AG08395 (cell line): ENCODE results near the gene GOT2.
A peak's percentile ranks its signal among the peaks of the same experiment; 100 is the strongest.
"Not testable (repeated sequence)": the region's sequence is repeated elsewhere in the genome, so short reads cannot be mapped to it uniquely, and the experiment has no call there.

Source experiments
- DNase-seq: peaks from one replicate; pipeline ENCODE4 v3.0.0; 2012; ENCODE audit warnings: mixed read lengths, low spot score

GOT2 gene

DNA sequence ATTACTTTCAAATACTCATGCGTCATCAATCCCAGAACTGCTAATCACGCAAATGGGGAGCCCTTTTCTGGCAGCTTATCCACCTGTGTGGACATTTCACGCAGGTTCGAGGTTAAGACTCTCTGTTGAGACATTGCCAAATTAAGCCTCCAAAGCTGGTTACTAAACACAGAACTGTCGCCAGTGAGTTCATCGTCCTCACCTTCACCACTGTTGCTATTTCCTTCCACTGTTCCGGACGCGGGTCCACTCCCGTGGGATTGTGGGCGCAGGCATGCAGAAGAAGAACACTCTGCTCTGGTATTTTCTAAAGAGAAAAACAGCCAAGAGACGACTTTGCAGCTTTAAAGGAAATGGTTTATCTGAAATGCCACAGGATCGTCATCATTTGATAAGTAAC, 16.1 kb downstream of the GOT2 start:
- no peak for DNase-seq

- DNase-seq: no peak
Measured at GRCh38 chr16:58716468-58716867, 17.6 kb downstream of the GOT2 start.

DNA sequence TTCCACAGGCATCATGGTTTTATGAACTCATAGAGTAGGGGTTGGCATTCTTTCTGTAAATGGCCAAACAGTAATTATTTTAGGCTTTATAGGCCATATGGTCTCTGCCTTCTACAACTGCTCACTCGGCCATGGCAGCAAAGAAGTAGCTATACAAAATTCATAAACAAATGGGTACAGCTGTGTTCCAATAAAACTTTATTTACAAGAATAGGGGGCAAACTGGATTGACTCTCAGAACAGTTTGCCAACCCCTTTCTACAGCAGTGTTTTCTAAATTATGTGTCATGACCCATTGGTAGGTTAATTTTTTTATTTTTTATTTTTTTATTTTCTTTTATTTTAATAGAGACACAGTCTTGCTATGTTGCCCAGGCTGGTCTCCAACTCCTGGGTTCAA, 20.4 kb downstream of the GOT2 start:
- no peak for DNase-seq

DNA sequence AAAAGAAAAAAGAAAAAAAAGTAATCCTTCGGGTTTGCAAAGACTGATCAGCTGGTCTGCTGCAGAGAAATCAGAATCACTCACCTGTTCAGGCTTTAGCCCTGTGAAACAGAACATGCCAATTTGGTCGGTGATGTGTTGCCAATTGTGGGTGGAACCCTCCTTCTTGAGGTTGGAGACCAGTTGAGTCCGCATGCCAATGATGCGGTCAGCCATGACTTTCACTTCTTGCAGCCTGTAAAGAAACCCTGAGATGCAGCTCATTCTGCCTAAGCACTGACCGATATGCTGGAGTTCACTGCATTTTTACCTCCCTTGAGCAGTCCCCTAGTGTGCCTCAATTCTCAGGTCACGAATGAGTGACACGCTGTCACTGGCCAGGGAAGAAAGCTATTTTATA, 24.8 kb downstream of the GOT2 start:
- no peak for DNase-seq

- no peak for DNase-seq
Measured at GRCh38 chr16:58699151-58699550, 35.0 kb downstream of the GOT2 start.

DNA sequence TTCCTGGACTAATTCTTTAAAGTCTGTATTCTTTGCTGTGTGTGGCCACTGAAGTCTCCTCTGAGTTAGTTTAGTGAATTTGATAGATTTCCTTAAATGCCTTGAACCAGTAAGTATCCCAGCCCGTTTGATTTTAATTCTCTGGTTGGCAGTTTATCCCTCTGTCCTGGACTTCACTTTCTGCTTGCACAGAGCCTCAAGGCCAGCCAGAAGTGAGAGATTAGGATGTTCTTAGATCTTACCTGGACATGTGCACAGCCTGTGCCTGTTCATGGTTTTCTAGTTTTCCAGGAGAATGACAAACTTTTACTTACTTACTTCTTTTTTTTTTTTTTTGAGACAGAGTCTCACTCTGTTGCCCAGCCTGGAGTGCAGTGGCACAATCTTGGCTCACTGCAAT, 38.7 kb downstream of the GOT2 start:
- DNase-seq: no peak

DNA sequence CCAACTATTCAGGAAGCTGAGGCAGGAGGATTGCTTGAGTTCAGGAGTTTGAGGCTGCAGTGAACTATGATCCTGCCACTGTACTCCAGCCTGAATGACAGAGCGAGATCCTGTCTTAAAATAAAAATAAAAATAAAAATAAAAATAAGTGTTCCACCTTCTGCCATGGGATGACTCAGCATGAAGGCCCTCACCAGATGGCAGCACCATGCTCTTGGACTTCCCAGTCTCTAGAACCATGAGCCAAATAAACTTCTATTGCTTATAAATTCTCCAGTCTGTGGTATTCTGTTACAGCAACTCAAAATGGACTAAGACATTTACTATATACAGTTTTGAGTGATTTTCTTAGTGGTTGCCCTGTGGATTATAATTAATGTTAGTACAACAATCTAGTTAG, 41.7 kb downstream of the GOT2 start:
- no peak for DNase-seq

GRCh38 chr16:58686985-58687706, 47.0 kb downstream of the GOT2 start:
- not testable (repeated sequence) for DNase-seq

DNA sequence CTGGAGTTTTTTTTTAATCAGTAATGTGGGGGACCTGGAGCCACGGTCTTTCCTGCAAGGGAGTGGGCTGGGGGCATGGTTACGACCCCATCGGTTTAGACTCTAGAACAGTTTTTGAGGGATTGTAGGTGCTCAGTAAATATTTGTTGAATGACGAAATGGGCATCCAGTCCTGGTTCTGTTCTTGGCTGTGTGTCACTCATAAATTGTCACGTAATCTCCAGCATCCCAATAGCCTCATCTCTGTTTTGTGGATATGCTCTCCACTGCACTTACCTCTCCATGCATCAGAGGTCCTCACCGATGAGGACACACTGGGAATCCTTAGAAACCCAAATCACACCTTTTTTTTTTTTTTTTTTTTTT, 49.0 kb downstream of the GOT2 start:
- no peak for DNase-seq

- DNase-seq: peak; percentile 96
Measured at GRCh38 chr16:58684354-58685083, 49.6 kb downstream of the GOT2 start, which contains the start of gene SLC38A7. SLC38A7 (minus strand) TSS chr16:58684770; CDS start chr16:58680126, 4,644 bp downstream.

DNA sequence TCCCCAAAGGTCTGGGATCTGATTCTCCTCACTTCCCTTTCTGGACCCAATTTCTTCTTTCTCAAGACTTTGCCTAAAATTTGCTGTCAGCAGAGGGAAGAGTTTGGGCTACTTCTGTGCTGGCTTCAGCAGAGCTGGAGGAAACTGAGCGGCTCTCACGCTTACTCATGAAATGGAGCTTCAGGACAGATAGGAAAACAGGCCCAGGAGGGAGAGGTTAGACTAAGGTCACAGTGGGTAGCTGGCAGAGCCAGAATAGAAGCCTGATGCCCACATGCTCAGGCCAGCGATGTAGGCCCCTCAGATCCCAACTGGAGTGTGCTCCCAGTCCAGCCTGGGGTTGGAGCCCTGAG, 50.1 kb downstream of the GOT2 start:
- peak; percentile 32 for DNase-seq

GRCh38 chr16:58679763-58680162, 54.4 kb downstream of the GOT2 start:
- no peak for DNase-seq

- peak; percentile 54 for DNase-seq
Measured at GRCh38 chr16:58678716-58679115, 55.4 kb downstream of the GOT2 start.

DNA sequence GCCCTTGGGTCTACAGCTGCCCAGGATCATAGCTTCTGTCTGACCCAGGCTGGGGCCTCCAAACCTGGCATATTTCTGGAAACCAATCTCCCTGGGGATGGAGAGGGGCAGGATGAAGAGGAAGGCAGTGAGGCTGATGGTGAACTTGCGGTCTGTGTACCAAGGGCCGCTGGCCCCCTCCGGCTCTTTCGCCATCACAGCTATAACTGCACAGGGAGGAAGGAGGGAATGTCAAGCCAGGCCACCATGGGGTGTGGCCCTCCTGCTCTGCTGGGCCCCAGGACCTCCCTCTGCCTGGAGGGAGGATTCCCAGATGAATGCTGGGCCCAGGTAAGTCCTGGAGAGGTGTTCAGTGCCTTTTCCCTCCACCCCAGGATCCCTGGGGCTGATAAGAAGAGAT, 55.8 kb downstream of the GOT2 start:
- no peak for DNase-seq

- DNase-seq: no peak
Measured at GRCh38 chr16:58670946-58671583, 63.1 kb downstream of the GOT2 start.

DNA sequence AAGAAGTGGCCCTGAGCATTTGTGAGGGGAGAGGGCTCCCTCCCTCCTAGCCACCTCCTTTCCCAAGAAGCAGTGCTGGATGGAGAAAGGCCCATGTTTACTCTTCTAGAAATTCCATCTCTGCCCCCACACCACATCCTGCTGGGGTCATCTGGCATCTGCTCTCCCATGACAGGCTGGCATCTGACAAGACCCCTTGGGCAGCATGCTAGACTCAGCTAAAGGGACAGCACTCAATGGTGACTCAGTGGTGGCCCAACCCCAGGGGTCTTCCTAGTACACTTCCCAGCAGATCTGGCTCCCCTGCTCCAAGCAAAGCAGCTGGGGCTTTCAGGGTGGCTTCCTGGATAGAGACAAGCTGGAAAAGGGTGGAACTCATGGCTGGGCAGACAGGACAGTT, 63.9 kb downstream of the GOT2 start:
- no peak for DNase-seq

- no peak for DNase-seq
Measured at GRCh38 chr16:58665200-58665599, 68.9 kb downstream of the GOT2 start.

- peak; percentile 95 for DNase-seq
Measured at GRCh38 chr16:58661199-58661830, 72.8 kb downstream of the GOT2 start.

GRCh38 chr16:58659911-58660310, 74.2 kb downstream of the GOT2 start:
- not testable (repeated sequence) for DNase-seq

- DNase-seq: no peak
Measured at GRCh38 chr16:58658796-58659211, 75.3 kb downstream of the GOT2 start.
